Skeletal muscle tissue (tissue), 4 donors: ENCODE results near the gene GPR50. TPM values are rescaled to one million over a fixed set of nuclear protein-coding genes. Genes with fewer than 3 reads are reported as not detected.

Experiments used
- H3K27ac ChIP-seq: one replicate; pipeline ENCODE4 v1.7.0; 2013; ENCODE audit warnings: mild to moderate bottlenecking, low read depth, low read length, inconsistent platforms
- H3K27me3 ChIP-seq, 3 donors: one replicate each; pipeline ENCODE4 v1.7.0; 2013; ENCODE audit warnings: low read length in 3 of 3; ENCODE audit not compliant: control insufficient read depth in 3 of 3, insufficient read depth in 3 of 3
- H3K36me3 ChIP-seq, 3 donors: one replicate each; pipeline ENCODE4 v1.7.0; 2013; ENCODE audit warnings: low read length in 3 of 3; ENCODE audit not compliant: control insufficient read depth in 3 of 3, insufficient read depth in 3 of 3
- H3K4me1 ChIP-seq, 3 donors: one replicate each; pipeline ENCODE4 v1.7.0; 2013; ENCODE audit warnings: low read length in 3 of 3, mild to moderate bottlenecking in 3 of 3; ENCODE audit not compliant: control insufficient read depth in 3 of 3, insufficient read depth in 3 of 3
- H3K4me3 ChIP-seq, 3 donors: one replicate each; pipeline ENCODE4 v1.7.0; 2013; ENCODE audit warnings: low read length in 3 of 3
- H3K9ac ChIP-seq, 3 donors: one replicate each; pipeline ENCODE4 v1.7.0; 2013; ENCODE audit warnings: low read length in 3 of 3, mild to moderate bottlenecking in 3 of 3, moderate library complexity in 2 of 3, low read depth in 1 of 3
- H3K9me3 ChIP-seq, 3 donors: one replicate each; pipeline ENCODE4 v1.7.0; 2013; ENCODE audit warnings: low read length in 3 of 3; ENCODE audit not compliant: control insufficient read depth in 3 of 3
- total RNA-seq: library from RNA; depleted of rRNA; stranded (reverse); fragments of >200 nt; gene quantifications from one replicate; pipeline ENCODE4 v1.2.3, GENCODE V29; 2014
- donor health status: Osteomylitis.

The GPR50 gene
- not detected for total RNA-seq

DNA sequence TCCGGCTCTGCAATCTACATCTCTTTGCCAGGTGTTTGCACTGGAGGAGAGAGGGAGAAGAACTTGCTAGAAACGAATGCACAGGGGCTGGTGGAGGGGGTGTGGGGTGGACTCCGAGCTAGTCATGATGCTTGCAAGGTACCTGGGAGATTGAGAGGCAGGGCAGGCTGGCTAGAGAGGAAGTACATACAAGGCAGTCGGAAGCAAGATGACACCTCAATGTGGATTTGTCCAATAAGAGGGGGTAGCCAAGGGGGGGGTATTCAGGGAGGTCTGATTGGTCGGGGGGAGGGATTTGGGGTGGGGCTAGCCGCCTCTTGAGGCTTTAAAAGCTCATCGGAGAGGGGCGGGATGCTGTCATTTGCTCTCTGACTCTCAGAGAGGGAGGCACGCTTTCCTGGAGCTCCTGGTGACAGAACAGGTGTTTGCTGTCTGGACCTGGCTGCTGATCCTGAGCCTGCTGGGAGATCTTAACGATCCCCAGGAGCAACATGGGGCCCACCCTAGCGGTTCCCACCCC is at the start of gene GPR50:
TSS of gene GPR50 (plus strand) at position 354 of the 520 bp plus-strand sequence. CDS start at position 492, 138 bp downstream.
- Histone ChIP-seq H3K9ac (no peak within 1 kb of the TSS), H3K4me3 (no peak within 1 kb of the TSS), H3K27ac (no peak within 1 kb of the TSS), H3K9me3 (peaks cover 0 to 3% (median 0%) of the 10 kb centered on the region in 3 donors), H3K4me1 (no peaks in the 10 kb centered on the region), H3K36me3 (no peaks in the 10 kb centered on the region), H3K27me3 (peaks cover 26 to 40% (median 31%) of the 10 kb centered on the region in 3 donors)

DNA sequence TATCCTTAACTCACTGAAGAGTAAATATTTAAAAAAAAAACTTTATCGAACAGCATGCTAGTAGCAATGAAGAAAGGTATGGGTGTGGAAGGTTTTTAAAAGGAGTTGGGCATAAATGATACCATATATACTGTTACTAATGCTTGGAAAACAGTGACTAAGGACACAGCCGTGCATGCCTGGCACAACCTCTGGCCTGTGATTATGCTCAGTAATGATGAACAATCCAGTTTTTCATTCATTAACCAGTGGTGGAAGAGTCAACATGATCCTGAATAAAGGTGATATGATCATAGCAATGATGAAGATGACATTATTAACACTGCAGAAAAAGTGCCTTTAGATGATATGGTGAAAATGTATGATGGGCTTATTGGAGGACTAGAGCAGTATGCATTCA is 43.9 kb upstream of the GPR50 start:
- no peak overlapping the region for H3K4me3 ChIP-seq
- no peak overlapping the region for H3K27ac ChIP-seq
- H3K9me3 ChIP-seq: no peaks in the 10 kb centered on the region
- no peak overlapping the region for H3K9ac ChIP-seq
- H3K36me3 ChIP-seq: no peaks in the 10 kb centered on the region
- no peaks in the 10 kb centered on the region for H3K4me1 ChIP-seq
- H3K27me3 ChIP-seq: peaks cover 0 to 2% (median 0%) of the 10 kb centered on the region in 3 donors

DNA sequence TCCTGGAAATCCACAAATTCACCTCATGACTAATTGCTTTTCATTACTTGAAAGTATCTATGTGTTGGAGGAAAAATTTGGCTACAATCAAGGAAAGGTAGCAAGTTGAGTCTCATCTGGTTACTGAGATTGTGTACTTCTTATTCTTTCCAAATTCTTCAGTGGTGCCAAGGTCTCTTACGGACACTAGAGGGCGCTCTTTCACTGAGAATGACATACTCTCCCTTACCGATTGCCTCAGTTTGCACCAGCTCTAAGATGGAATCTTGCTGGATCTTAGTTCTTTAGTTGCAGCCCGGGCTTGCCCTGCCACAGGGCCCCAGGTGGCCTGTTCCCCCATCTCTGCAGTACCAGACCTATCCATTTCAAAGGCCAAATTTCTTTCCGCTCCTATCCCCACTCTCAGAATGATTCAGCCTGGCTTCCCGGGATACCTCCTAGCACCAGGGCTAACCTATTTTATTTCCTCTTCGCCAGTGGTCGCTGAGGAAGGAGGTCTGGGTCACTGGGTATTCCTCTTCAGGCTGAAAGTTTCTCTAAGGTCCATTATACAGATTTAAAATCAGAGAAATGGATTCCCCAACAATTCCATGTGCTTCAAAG is 24.6 kb upstream of the GPR50 start:
- Histone ChIP-seq H3K4me1 (no peaks in the 10 kb centered on the region), H3K27me3 (peaks cover 0 to 5% (median 5%) of the 10 kb centered on the region in 3 donors), H3K9ac (no peak overlapping the region)

DNA sequence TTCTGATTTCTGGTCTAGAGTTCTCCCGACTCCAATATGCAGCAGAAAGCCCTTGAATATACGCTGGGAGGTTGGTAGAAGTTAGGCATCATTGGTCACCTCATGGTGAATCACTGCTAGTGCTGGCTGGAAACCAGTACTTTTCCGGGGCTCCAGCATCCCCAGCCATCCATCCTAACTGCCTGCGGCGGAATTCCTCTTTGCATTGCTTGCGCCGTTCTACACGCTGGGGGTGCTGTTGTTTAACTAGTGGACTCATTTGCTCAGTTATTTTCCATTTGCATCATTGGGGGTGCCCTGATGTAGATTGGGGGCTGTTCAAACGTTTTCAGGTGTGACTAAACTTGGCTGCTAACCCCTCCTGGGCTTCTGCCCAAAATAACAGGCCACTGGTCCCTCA is 23.3 kb upstream of the GPR50 start:
- Histone ChIP-seq H3K36me3 (no peaks in the 10 kb centered on the region), H3K4me3 (no peak overlapping the region)

More for the DNA sequence above, 24.6 kb upstream of the GPR50 start:
- no peak overlapping the region for H3K27ac ChIP-seq
- H3K9me3 ChIP-seq: no peaks in the 10 kb centered on the region
- H3K36me3 ChIP-seq: no peaks in the 10 kb centered on the region
- H3K4me3 ChIP-seq: no peak overlapping the region

DNA sequence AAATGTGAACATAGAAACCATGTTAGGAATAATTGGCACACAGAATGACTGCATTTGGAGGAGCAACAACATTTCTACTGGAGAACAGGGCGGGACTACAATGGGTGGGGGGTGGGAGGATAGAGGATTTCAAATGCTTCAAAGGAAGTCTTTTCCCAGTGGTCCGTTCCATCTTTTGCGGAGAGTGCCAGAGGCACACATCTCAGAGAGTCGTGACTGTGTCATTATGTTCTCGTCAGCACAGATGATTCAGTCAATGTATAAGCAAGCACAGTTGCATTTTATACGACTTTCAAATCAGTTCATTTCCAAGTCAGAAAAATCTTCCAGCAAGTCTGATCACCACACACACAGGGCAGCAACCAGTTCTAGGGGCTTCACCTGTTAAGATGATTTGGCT is 22.7 kb upstream of the GPR50 start:
- Histone ChIP-seq H3K4me1 (no peaks in the 10 kb centered on the region), H3K4me3 (no peak overlapping the region), H3K9ac (no peak overlapping the region), H3K36me3 (no peaks in the 10 kb centered on the region), H3K27ac (no peak overlapping the region), H3K9me3 (no peaks in the 10 kb centered on the region), H3K27me3 (peaks cover 0 to 5% (median 5%) of the 10 kb centered on the region in 3 donors)

More for the DNA sequence above, 23.3 kb upstream of the GPR50 start:
- Histone ChIP-seq H3K27ac (no peak overlapping the region), H3K9ac (no peak overlapping the region), H3K9me3 (no peaks in the 10 kb centered on the region), H3K4me1 (no peaks in the 10 kb centered on the region), H3K27me3 (peaks cover 0 to 5% (median 5%) of the 10 kb centered on the region in 3 donors)

DNA sequence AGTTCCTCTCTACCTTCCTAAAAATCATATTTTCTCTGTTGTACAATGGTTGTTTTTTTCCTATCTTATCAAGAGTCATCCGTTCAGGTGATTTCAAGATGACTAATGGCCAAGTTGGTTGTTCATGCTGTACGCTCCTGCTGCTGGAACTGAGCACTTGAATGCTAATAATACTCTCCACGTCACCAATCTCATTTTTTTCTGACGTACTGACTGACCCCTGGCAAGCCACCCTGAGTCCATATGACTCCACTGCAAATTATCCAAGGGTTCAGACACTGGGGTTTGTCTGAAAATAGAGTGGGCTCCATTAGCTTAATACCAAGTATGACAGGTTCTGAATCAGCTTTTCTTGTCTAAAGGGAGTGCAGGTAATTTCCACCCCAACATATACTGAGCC is 21.1 kb upstream of the GPR50 start:
- no peaks in the 10 kb centered on the region for H3K36me3 ChIP-seq
- no peaks in the 10 kb centered on the region for H3K4me1 ChIP-seq
- no peaks in the 10 kb centered on the region for H3K9me3 ChIP-seq
- H3K4me3 ChIP-seq: no peak overlapping the region
- H3K27ac ChIP-seq: no peak overlapping the region
- H3K27me3 ChIP-seq: peaks cover 0 to 5% (median 5%) of the 10 kb centered on the region in 3 donors
- H3K9ac ChIP-seq: no peak overlapping the region

DNA sequence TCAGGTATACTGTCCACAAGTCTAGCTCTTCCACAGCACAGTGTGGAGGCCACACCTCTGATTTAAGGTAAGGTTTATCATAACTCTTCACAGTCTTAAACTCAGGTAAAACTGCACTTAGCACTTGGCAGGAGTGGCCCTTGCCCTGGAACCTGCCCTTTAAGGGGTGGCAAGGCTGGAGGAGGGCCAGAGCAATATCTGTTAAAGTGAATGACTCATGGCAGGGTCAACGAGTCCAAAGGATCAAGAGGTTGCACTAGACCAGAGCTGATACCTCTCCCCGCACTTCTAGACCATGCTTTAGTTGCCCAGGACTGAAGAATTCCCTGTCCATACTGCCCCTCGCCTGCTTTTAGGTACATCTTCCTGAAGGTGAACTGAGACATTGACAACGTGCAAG is 14.7 kb upstream of the GPR50 start:
- Histone ChIP-seq H3K4me3 (no peak overlapping the region), H3K4me1 (no peaks in the 10 kb centered on the region), H3K27me3 (peaks cover 0 to 4% (median 0%) of the 10 kb centered on the region in 3 donors), H3K9me3 (no peaks in the 10 kb centered on the region), H3K9ac (no peak overlapping the region), H3K27ac (no peak overlapping the region), H3K36me3 (no peaks in the 10 kb centered on the region)

DNA sequence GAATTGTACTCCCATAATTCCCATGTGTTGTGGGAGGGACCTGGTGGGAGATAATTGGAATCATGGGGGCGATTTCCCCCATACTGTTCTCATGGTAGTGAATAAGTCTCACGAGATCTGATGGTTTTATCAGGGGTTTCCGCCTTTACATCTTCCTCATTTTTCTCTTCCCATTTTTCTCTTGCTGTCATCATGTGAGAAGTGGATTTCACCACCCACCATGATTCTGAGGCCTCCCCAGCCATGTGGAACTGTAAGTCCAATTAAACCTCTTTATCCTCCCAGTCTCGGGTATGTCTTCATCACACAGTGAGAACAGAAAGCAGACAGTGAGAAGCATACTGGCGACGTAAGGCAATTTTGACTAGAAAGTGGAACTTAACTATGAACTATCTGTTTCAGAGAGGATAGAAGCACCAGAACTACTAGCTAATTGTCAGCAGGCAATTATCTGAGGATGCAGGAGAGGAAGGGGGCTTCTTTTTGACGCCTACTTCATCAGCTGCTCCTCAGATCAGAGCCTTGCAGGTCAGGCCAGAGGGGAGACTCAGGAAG is 8.5 kb upstream of the GPR50 start:
- no peak overlapping the region for H3K4me3 ChIP-seq
- H3K9me3 ChIP-seq: no peaks in the 10 kb centered on the region
- H3K27ac ChIP-seq: no peak overlapping the region
- H3K27me3 ChIP-seq: peaks cover 0 to 4% (median 0%) of the 10 kb centered on the region in 3 donors
- no peaks in the 10 kb centered on the region for H3K4me1 ChIP-seq
- no peak overlapping the region for H3K9ac ChIP-seq
- H3K36me3 ChIP-seq: no peaks in the 10 kb centered on the region

DNA sequence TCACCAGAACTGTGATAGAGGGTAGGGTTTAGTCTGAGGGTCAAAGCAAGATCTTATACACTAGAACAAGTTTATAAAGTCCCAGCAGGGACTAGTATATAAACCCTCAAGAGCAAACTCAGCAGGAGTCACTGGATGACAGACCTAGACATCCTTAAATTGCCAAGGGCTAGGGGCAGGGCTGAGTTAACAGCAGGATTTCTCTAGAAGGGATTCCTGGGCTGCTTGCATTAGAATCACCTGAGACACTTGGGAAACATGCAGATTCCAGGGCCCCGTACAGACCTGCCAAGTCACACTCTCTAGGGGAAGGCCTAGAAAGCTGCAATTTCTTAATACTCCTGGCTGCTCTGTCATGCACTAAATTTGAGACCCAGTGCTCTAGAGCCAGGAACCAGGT is 6.6 kb upstream of the GPR50 start:
- Histone ChIP-seq H3K4me3 (no peak overlapping the region), H3K27me3 (peaks cover 0 to 10% (median 5%) of the 10 kb centered on the region in 3 donors), H3K9me3 (no peaks in the 10 kb centered on the region), H3K9ac (no peak overlapping the region), H3K36me3 (no peaks in the 10 kb centered on the region), H3K27ac (no peak overlapping the region), H3K4me1 (no peaks in the 10 kb centered on the region)

DNA sequence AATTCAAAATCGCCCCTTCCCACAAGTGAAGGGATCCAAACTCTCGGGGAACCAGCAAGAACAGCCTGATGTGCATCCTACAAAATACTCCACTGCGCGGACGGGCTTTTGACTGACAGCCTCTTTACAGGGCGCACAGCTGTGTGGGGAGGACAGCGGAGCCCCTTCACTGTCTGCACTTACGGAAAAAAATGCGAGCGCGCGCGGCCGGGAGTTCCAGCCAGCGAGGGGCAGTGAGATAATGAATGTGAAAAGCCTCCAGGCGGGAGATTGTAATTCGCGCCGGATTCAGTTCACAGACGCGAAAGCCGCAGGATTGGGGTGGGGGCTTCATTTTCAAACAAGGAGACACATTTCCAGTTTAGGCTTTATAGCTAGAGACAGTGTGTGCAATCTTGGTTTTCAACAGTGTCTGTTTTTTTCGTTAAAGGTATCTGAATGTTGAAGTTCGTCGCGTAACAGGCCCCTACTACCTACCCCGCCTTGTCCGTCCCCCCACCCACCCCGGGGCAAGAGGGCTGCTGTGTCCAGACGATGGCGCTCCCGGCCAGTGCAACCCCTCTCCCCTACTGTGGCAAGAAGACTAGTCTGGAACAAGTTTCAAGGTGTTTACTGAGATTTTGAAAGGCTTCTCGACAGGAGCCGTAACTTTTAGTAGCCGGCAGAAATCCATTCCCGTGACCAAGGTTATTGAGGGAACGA is 1.7 kb upstream of the GPR50 start:
- H3K4me1 ChIP-seq: no peaks in the 10 kb centered on the region
- peaks cover 16 to 31% (median 18%) of the 10 kb centered on the region in 3 donors for H3K27me3 ChIP-seq
- no peak overlapping the region for H3K9ac ChIP-seq
- no peak overlapping the region for H3K4me3 ChIP-seq
- peaks cover 0 to 3% (median 0%) of the 10 kb centered on the region in 3 donors for H3K9me3 ChIP-seq
- no peak overlapping the region for H3K27ac ChIP-seq
- no peaks in the 10 kb centered on the region for H3K36me3 ChIP-seq
